HG02759 (cell line): ENCODE results near the gene FBLN7.

Source experiments
- ATAC-seq: cut with Tn5 transposase; IDR thresholded peaks from one replicate; pipeline ENCODE4 v1.9.1; 2021; ENCODE audit warnings: mild to moderate bottlenecking, moderate library complexity; ENCODE audit not compliant: unreplicated experiment

FBLN7 gene

DNA sequence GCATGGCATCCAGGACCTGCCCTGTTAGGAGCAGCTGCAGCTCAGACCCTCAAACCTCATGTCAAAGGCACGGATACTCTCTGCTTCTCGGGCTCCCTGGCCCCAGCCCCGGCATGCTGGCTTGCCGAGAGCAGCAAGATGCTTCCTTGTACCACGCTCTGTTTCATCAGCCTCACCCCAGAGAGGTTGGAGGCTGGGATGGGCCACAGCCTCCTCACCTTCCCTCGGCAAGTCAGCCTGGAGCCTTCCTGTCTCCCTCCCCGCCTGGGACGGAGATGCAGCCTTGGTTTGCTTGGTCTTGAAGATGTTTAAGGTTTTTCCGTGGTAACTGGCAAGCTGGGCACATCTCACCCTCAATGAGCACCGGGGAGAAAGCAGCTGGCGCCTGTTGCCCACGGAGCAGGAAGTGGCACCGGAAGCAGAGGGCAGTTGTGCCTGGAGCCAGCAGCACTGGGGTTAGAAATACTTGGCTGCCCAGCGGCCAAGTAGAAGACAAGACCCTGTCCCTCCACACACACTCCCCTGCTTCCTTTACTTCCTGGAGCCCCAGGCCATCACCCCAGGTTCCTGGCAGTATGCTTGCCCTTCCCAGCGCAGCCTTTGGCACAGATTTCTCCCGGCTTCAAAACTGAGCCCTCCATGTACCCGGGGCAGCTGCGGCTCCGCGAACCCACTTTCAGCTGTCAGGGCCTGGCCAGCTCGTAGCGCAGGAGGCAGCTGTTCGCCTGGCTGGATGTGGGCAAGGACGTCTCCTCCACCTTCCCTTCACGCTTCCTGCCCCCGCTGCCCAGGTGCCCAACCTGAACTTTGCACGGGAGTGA lies 17.4 kb downstream of the FBLN7 start:
- no peak for ATAC-seq

DNA sequence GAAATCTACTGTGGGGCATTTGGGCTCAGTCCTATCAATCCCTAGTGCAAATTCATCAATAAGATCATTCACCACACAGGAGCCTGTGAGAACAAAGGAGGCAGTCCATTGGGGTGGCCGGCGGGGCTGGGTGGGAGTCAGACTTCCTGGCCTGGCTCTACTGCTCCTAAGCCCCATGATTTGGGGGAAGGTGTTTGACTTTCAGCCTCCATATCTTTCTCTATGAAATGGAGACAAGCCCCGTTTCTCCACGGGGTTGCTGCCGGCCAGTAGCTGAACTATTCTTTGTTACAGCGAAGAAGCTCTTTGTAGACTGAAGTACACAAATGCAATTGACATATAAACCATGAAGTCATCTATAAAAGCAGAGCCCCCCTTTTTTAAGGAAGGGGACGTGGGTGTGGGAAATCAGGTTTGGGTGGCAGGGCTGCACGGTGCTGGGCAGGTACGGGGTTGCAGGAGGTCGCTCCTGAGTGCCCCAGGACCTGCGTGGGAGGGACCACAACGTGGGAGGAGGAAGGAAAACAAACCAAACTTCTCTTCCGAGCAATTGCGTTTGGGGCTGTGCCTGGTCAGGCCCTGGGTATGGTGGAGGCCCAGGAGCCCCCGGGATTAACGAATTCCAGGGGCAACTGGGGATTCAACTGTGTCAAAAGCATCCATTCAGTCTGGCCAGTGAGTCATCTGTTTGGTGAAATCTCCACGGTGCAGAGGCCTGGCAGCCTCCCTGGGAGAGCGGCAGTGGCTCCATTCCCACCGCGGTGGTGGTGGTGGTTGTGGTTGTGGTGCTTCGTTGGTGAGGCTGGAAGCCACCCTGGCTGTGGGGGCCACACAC lies 18.2 kb downstream of the FBLN7 start:
- ATAC-seq, result no peak

DNA sequence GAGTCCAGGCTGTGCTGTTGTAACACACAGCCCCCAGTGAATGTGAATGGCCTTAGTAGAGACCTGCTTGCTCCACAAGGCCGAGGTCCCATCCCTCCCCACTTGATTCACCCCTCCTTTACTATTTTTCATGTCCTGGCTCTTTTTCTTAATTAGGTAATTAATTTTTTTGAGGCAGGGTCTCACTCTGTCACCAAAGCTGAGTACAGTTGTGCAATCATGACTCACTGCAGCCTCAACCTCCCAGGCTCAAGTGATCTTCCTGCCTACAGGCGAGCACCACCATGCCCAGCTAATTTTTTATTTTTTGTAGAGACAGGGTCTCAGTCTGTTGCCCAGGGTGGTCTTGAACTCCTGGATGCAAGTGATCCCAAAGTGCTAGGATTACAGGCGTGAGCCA lies 19.3 kb downstream of the FBLN7 start:
- ATAC-seq, result no peak

DNA sequence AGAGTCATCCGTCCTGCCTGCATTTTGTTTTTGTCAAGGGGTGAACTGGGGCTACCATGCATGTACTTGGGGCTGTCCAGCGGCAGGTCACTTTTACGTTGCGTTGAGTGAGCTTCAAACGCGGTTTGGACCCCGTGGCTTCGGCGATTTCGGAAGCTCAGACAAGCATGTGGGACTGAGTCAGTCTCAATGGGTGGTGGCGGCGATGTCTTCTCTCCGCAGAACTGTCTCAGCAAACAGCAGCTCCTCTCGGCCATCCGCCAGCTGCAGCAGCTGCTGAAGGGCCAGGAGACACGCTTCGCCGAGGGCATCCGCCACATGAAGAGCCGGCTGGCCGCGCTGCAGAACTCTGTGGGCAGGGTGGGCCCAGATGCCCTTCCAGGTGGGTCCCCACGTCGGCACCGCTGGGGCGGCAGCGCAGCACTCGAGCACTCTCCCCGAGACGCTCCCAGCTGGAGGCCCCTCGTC lies 21.3 kb downstream of the FBLN7 start:
- ATAC-seq, result no peak

DNA sequence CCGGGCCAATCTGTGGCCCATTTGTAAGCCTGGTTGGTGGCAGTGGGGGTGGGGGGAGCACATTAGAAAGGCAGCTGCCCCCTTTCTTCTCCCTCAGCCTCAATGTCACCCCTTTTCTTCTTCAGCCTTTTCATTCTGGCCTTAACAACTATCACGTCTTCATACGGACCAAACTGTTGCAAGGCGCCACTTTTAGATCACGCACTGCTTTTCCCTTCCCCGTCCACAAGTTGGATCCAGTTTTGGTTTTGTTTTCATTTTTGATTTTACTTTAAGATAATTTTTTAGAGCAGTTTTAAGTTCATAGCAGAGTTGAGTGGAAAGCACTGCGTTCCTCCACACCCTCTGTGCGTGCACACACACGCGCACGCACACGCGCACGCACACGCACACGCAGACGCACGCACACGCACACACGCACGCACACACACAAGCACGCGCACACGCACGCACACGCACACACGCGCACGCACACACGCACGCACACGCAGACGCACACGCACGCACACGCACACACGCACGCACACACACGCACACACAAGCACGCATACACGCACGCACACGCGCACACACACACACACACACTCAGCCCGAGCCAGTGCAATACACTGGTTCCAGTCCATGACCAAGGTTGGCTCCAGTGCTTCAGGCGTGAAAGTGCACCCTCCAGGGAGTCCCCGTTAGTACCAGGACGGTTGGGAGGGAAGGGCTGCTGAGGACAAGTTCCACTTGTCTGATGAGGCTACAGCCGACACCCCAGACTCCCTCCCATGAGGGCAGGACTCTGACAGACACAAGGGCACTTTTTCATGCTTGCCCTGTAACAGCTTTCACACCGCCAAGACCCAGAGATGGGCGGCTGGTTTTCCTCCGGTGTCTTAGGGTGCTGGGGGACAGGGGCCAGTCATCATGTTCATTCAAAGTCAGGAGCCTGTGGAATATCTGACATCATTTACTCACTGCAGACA lies 22.4 kb downstream of the FBLN7 start:
- ATAC-seq, result no peak

DNA sequence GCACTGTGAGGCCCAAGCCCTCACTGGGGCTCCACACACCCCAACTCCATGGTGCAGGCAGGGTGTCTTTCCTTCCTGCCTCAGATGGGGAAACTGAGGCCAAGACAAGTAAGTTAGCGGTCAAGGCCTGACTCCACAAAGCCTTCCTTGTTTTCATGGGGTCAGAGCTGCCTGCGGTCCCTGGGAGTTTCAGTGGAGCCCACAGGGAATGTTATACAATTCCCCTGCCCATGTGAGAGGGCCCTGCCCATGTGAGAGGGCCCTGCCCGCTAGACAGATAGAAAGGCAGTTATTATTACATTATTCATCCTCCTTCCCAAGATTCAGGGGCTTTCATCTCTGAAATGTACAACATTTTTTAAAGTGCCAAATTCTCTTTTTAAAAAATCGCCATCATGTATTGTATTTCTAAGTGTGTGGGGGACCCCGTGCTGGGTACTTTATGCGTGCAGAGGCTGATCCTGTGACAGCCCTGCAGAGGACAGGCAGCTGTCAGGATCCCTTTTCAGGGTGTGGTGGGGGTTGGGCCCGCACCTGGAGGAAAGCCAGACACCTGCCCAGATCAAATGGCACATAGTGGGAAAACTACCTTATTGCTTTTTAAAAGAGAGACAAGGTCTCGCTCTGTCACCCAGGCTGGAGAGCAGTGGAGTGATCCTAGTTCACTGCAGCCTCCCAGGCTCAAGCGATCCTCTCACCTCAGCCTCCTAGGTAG lies 23.4 kb downstream of the FBLN7 start:
- no peak for ATAC-seq

DNA sequence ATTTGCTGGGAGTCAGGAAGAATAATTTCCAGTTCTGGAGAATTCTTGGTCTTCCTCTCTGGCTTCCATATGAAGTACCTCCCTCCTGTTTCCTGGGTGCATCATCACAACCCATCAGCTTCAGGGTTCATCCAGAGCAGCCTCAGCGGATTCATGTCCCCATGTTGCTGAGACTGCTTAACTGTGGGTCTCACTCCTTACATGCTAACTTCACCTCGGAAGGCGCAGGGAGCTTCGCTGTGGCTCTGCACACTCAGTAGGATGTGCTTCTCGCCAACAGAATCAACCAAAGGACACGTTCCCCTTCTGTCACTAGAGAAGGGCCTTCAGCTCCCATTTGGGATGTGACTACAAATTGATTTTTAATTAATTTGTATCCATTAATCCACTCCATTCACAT lies 24.2 kb downstream of the FBLN7 start:
- no peak for ATAC-seq

DNA sequence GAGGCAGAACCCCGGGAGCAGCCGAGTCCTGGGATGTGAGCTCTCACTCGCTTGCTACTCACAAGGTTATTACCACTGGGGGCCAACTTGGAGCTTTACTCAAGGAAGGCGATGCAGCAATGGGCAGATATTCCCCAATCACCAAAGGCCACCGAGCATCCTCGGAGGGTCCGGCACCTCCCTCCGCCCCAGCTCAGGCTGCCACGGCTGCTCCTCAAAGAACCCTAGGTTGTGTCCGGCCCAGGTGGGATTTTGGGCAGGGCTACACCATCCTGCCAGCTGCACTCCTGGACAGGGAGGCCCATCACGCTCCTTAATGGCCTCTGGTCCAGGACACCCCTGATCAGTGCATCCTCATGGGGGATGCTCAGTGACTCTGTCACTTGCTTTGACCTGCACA lies 24.8 kb downstream of the FBLN7 start:
- ATAC-seq, result no peak

DNA sequence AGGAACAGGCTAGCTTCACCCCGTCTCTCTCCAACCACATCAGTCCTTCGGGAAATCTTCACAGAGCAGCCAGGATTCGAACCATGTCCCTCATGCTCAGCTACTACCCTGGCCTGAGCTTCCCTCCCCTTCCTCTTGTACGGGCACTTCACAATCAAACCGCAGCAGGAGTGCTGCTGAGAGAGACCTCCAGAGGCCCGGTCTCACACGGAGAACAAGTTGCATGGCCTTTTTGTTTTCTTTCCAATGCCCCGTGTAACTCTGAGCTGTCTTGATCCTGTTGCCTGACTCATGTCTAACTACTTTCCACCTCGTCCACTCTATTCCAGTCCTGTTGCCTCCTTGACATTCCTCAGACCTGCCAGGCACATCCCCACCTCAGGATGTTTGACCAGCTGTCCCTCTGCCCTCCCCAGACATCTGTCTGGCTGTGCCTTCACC lies 25.4 kb downstream of the FBLN7 start:
- ATAC-seq, result no peak

DNA sequence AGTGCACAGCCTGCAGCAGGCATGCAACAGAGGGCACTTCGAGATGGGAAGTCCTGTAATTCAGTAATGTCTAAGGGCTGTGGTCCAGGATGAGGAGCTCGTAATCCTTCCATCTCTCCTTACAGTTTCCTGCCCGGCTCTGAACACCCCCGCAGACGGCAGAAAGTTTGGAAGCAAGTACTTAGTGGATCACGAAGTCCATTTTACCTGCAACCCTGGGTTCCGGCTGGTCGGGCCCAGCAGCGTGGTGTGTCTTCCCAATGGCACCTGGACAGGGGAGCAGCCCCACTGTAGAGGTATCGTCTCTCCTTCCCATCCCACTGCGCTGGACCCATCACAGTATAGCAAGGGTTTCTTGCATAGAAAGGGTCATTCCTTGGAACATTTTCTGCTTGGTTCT lies 26.7 kb downstream of the FBLN7 start:
- ATAC-seq, result no peak

DNA sequence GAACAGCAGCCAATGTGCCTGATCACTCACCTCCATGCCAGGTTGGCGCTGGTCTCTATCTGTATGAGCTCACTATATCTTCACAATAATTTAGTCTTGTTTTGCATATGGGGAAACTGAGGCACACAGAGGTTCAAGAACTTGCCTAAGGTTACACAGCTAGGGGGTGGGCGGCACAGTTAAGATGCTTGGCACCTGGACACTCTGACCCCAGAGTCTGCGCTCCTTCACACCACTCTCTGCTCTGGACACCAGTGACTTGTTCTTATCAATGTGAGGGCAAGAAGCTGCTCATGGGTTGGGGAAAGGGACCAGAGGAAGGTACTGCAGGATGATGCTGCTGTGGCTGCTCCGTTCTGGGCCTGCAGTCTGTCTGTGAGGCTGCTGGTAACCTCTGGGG lies 27.1 kb downstream of the FBLN7 start:
- no peak for ATAC-seq

DNA sequence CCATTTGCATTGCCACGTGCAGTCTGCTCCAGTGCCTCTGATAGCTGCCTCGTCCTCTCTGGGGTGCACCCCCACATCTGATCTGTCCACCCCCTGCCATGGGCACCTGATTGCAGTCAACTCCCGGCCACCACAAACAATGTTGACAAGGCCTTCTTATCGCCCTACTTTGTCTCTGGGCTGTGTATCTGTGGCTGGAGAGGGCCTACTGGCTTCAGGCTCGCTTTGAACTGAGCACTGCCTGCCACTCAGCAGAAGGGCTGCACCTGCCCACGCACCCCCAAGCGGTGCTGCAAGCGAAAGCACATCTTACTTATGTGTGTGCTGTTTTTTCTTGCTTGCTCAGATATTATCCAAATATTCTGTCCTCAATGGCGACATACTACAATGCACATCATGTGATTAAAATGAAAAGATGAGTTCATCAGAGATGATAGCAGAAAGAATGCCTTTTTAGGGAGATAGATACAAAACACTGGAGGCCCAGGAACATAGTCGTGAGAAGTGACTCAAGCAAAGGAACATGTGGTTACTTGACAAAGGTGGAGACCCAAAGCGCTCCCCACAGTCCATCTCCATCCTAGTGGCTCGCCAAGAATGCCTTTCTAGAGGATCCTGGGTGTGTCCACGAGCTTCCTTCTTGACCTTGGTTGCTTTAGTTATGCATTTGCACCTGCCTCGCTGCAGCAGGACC lies 28.8 kb downstream of the FBLN7 start:
- ATAC-seq, result no peak

DNA sequence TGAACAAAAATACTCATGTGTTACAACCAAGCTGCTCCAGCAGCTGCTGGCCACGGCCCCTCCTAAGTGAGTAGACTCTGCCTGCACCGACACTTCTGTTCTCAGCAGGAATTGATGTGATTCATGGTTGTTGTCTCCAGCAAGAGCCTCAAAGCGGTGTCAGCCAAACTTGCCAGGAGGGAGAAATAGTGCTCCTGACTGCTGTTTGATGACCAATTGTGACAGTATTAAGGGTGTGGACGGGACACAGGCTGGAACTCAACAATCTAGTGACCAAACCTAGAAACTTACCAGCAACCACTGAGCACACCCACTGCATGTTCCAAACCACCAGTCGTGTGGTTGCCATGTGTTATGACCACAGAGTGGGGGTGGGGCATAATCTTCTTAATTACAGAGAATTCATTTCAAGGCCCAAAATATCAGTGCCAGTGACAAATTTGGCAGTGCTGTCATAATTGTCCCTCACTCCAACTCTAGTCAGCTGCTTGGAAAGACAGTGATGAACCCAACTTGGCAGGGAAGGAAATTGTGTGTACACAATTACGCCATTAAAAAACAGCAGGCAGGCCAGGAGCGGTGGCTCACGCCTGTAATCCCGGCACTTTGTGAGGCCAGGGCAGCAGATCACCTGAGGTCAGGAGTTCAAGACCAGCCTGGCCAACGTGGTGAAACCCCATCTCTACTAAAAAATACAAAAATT lies 30.4 kb downstream of the FBLN7 start:
- no peak for ATAC-seq

DNA sequence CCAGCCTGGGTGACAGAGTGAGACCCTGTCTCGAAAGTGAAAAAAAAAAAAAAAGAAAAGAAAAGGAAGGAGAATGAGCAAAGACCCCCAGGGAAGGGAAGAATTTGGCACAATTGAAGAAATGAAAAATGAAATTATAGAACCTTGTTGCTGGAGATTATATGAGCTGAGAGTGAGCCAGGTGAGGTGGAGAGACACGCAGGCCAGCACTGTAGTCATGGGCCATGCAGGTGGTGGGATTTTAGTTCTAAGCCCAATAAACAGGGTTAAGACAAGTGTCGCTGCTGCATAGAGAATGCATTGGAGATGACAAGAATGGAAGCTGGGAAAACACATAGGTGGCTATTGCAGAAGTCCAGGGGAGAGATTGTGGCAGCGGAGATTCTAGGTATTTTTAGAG lies 32.3 kb downstream of the FBLN7 start:
- ATAC-seq, result no peak

DNA sequence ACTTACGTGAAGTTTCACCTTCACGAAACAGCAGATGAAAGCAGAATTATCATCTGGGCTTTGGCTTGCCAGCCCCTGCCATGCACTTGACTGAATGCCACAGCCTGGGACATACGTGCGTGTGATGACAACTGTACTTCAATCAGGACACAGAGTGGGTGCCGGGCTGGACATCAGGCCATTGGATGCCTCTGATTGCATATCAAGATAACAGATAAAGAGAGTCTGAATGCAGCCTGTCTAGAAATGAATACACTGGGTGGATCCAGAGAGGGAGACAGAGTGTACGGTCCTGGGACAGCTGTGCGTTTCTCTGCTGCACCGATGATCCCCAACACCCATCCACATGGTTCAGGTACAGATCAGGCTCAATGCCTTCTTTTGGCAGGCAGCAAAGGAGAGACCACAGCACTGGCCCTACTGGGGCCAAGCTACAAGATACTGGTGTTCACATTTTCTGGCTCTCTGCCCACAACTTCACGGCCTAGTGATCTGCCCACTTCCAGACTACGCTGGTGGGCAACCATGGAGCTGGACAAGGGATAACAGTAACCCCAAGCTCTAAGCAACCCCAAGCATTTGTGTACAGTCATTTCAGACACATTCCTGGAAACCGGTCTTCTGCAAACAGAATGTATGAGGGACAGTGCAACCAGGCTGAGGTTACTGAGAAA lies 35.6 kb downstream of the FBLN7 start:
- ATAC-seq, result no peak

DNA sequence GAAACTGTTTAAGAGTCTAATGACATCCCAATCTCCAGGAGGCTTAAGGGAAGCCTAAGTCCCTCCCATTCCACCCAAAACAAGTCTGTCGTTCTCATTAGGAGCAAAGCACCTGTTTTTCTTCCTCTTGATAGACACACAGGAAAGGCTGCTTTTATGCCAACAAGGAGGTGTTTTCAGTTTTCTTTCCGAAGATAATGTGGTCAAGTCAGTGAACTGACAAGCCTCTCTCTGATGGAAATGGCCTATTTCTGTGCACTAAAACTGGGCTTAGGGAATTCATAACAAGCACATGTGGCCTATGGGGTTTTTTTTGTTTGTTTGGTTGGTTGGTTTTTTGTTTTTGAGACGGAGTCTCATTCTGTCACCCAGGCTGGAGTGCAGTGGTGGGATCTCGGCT lies 36.2 kb downstream of the FBLN7 start:
- ATAC-seq, result no peak

DNA sequence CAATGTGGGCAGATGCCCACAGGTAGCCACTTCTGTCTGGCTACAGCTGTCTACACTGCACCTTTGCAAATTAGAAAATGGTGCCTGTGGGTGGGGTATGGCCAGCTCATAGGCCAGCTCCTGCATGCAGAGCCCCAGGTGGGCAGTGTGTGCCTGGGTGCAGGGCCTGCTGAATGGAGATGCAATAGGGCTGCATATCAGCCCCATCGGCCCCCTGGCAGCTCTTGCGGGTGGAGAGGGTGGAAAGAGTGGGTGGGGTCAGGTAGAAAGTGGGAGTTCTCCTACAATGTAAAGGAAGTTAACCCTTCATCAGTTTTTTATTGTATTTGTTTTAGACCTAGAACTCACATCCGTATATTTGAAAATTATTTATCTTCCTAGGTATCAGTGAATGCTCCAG lies 37.1 kb downstream of the FBLN7 start:
- no peak for ATAC-seq

DNA sequence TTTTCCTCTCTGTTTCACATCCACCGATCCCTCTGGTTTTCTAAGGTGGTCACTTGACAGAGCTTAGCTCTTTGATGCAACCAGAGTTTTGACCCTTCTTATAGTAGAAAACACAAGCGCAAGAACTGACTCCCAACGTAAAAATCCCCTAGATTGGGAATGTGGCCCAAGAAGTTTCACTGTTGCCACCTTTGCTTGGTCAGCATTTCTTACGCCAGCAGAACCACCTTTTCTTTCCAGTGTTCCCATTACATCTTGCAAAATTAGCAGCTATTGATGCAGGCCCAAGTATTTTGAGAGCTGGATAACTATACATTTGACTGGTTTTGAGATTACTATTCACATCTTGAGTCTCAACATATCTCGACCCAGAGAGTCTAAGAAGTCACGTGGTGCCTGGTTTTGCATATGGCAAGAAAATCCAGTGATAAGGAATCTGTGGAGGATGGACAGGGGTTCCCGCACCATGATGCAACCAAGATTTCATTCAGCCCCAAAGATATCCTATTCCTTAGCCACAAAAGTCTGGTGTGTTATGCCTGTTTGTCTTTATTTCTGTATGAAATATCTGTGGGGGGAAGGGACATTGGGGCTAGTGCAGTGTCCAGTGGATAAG lies 37.9 kb downstream of the FBLN7 start:
- ATAC-seq, result no peak
